ENCODE data around the gene MED27.

DNA sequence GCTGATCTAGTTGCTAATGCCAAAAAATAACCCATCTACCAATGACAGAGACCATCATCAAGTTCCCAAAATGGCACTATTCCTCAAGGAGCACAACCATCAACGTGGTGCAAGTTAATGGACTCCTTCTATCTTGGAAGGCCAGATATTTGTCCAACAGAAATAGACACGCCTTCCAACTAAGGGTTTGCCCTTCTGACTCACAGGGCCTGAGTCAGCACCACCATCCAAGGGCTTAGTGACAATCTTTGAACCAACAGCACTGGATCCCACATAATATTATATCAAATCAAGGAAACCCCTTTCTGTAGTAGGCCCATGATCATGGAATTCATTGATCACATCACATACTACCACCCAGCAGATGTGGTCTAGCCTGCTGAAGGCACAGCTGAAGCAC, 84.3 kb downstream of the MED27 start:
- TF ChIP-seq TARDBP (CRISPR knock-in tag; IDR thresholded peaks at IDR 0.05) (no peak), KLF13 (CRISPR knock-in tag; IDR thresholded peaks at IDR 0.05) (no peak), ERF (CRISPR knock-in tag; IDR thresholded peaks at IDR 0.05) (no peak)
